Measurements from ENCODE around the gene RUNX1.

RUNX1 gene

GRCh38 chr21:35035116-35035515 lies 14.0 kb downstream of the RUNX1 start:
- no peak for FAIRE-seq
- TF ChIP-seq POLR2AphosphoS5 (IDR thresholded peaks at IDR 0.05; ENCODE audit: low read depth, low read length) = no peak
- TF ChIP-seq TAF1 (IDR thresholded peaks at IDR 0.05; ENCODE audit: borderline replicate concordance, low read depth, low read length) = no peak
- no peak for TF ChIP-seq POLR2A (IDR thresholded peaks at IDR 0.05; ENCODE audit: low read depth, low read length)
- DNase-seq (ENCODE audit: insufficient read length) = no peak

- TF ChIP-seq POLR2AphosphoS5 (IDR thresholded peaks at IDR 0.05; ENCODE audit: low read depth, low read length) (no peak), POLR2A (IDR thresholded peaks at IDR 0.05; ENCODE audit: low read depth, low read length) (no peak), TAF1 (IDR thresholded peaks at IDR 0.05; ENCODE audit: borderline replicate concordance, low read depth, low read length) (no peak)
- no peak for FAIRE-seq
- DNase-seq (ENCODE audit: insufficient read length) = no peak
Observed at GRCh38 chr21:35034203-35034926, 14.7 kb downstream of the RUNX1 start.

- DNase-seq (ENCODE audit: insufficient read length) (no peak), FAIRE-seq (peak; percentile 5)
- TF ChIP-seq TAF1 (IDR thresholded peaks at IDR 0.05; ENCODE audit: borderline replicate concordance, low read depth, low read length) = no peak
- TF ChIP-seq POLR2A (IDR thresholded peaks at IDR 0.05; ENCODE audit: low read depth, low read length) = no peak
- no peak for TF ChIP-seq POLR2AphosphoS5 (IDR thresholded peaks at IDR 0.05; ENCODE audit: low read depth, low read length)
Observed at GRCh38 chr21:35032474-35033263, 16.4 kb downstream of the RUNX1 start.

GRCh38 chr21:35028451-35028978 lies 20.6 kb downstream of the RUNX1 start:
- no peak for DNase-seq (ENCODE audit: insufficient read length)
- FAIRE-seq = no peak
- TF ChIP-seq POLR2AphosphoS5 (IDR thresholded peaks at IDR 0.05; ENCODE audit: low read depth, low read length) = no peak
- TF ChIP-seq POLR2A (IDR thresholded peaks at IDR 0.05; ENCODE audit: low read depth, low read length) = no peak
- TF ChIP-seq TAF1 (IDR thresholded peaks at IDR 0.05; ENCODE audit: borderline replicate concordance, low read depth, low read length) = no peak

- TF ChIP-seq POLR2A (IDR thresholded peaks at IDR 0.05; ENCODE audit: low read depth, low read length) (no peak), TAF1 (IDR thresholded peaks at IDR 0.05; ENCODE audit: borderline replicate concordance, low read depth, low read length) (no peak), POLR2AphosphoS5 (IDR thresholded peaks at IDR 0.05; ENCODE audit: low read depth, low read length) (no peak)
- FAIRE-seq (peak; percentile 61), DNase-seq (ENCODE audit: insufficient read length) (no peak)
Observed at GRCh38 chr21:35027563-35028450, 21.3 kb downstream of the RUNX1 start.

- peak; percentile 92 for FAIRE-seq
- TF ChIP-seq TAF1 (IDR thresholded peaks at IDR 0.05; ENCODE audit: borderline replicate concordance, low read depth, low read length) (no peak), POLR2A (IDR thresholded peaks at IDR 0.05; ENCODE audit: low read depth, low read length) (no peak; the same call in 1 of the 2 replicates), POLR2AphosphoS5 (IDR thresholded peaks at IDR 0.05; ENCODE audit: low read depth, low read length) (no peak)
- DNase-seq (ENCODE audit: insufficient read length) = no peak
Observed at GRCh38 chr21:35026617-35027562, 22.2 kb downstream of the RUNX1 start.

GRCh38 chr21:35026153-35026500 lies 23.0 kb downstream of the RUNX1 start:
- TF ChIP-seq TAF1 (IDR thresholded peaks at IDR 0.05; ENCODE audit: borderline replicate concordance, low read depth, low read length) (no peak), POLR2A (IDR thresholded peaks at IDR 0.05; ENCODE audit: low read depth, low read length) (no peak), POLR2AphosphoS5 (IDR thresholded peaks at IDR 0.05; ENCODE audit: low read depth, low read length) (no peak)
- peak; percentile 60 for FAIRE-seq
- DNase-seq (ENCODE audit: insufficient read length) = no peak

GRCh38 chr21:35025206-35026152 lies 23.6 kb downstream of the RUNX1 start:
- TF ChIP-seq TAF1 (IDR thresholded peaks at IDR 0.05; ENCODE audit: borderline replicate concordance, low read depth, low read length) (no peak), POLR2AphosphoS5 (IDR thresholded peaks at IDR 0.05; ENCODE audit: low read depth, low read length) (no peak), POLR2A (IDR thresholded peaks at IDR 0.05; ENCODE audit: low read depth, low read length) (no peak)
- no peak for DNase-seq (ENCODE audit: insufficient read length)
- no peak for FAIRE-seq

- no peak for TF ChIP-seq POLR2AphosphoS5 (IDR thresholded peaks at IDR 0.05; ENCODE audit: low read depth, low read length)
- TF ChIP-seq POLR2A (IDR thresholded peaks at IDR 0.05; ENCODE audit: low read depth, low read length) = no peak
- no peak for TF ChIP-seq TAF1 (IDR thresholded peaks at IDR 0.05; ENCODE audit: borderline replicate concordance, low read depth, low read length)
- FAIRE-seq = no peak
- no peak for DNase-seq (ENCODE audit: insufficient read length)
Observed at GRCh38 chr21:35024513-35024912, 24.6 kb downstream of the RUNX1 start.
